NCI-H1048 (cell line): ENCODE data around the gene ITPRIPL2.

Experiments
- DNase-seq: peaks from one replicate; lab custom pipeline; 2025; lab: John Stamatoyannopoulos, UW

ITPRIPL2 gene

DNA sequence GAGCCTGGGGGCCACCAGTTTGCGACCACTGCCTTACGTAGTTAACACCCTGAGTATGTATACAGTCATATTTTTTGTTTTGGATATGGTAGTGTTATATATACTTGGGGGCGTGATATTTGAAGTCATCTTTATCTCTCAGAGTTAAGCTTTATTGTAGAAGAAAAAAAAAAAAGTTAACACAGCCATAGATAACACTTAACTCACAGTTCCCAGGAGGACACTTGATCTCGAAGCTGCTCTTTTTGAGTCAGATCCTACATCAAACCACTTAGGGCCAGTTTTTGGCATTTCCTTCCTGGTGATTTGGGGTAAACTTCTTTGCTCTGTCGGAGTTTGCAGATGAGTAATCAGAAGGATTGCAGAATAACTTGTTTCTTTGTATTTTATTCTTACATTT is 5.8 kb downstream of the ITPRIPL2 start:
- DNase-seq: no peak

DNA sequence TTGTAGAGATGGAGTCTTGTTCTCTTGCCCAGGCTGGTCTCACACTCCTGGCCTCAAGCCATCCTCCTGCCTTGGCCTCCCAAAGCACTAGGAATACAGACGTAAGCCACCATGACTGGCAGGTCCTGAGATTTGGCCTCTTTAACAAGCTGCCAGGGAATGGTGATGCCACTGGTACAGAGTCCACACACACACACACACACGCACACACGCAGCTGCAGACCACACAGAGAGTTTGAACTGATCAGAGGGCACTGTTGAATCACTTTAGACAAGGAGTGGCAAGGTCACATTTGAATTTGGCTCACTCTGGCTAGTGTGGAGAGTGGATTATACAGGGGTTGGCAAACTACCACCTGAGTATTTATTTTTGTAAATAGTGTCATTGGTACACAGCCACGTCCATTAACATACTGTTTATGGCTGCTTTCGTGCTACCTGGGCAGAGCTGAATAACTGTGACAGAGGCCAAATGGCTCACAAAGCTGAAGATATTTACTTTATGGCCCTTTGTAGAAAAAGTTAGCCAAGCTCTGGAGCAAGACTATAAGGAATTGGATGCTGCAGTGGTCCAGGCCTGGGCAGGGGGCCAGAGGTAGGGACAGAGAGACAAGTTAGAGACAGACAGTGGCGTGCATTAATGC is 9.9 kb downstream of the ITPRIPL2 start:
- DNase-seq: no peak

DNA sequence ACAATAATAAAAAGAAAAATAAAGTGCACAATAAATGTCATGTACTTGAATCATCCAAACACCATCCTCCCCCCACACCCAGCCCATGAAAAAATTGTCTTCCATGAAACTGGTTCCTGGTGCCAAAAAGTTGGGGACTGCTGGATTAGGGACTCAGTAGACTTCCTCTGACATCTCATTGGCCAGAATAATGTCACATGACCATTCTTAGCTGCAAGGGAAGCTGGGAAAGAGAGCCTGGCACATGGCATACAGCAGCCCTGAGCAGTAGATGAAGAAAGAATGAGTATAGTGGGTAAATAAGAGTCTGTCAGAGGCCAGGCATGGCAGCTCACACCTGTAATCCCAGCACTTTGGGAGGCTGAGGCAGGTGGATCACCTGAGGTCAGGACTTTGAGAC is 12.5 kb downstream of the ITPRIPL2 start:
- no peak for DNase-seq

DNA sequence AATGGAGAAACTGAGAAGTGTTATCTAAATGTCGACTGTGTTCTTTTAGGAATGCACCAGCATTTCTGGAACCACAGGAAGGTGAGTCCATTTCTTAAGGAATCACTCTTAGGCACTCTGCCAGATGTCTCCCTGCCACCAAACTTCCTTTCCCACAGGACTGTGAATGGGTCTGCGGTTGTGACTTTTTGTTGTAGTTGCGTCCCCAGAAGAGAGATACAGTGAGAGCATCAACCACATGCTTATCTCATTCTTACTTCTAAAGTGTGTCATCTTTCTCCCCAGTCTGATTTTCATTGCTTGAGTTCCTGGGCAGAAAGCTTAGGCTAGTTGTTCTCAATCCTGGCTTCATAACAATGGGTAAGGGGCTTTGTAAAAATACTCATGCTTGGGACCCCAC is 13.4 kb downstream of the ITPRIPL2 start:
- DNase-seq: no peak

DNA sequence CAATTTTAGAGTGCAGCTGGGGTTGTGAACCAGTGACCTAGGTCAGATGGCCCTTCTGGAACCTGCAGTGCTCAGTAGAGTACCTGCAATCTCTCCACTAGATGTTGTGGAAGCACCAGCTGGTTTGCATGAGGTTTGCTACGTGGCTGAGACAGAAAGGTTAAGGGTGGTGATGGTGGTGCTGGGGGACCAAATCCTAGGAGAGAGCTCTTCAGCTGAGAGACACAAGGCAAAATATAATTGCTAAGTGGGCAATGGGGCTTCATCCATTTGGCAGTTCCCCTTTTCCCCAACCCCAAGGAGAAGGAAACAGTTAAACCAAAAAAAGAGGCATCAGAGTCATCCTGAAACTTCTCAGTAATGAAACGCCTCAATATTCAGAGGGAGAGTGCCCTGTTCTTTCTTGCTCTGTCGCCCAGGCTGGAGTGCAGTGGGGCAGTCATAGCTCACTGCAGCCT is 13.9 kb downstream of the ITPRIPL2 start:
- no peak for DNase-seq

DNA sequence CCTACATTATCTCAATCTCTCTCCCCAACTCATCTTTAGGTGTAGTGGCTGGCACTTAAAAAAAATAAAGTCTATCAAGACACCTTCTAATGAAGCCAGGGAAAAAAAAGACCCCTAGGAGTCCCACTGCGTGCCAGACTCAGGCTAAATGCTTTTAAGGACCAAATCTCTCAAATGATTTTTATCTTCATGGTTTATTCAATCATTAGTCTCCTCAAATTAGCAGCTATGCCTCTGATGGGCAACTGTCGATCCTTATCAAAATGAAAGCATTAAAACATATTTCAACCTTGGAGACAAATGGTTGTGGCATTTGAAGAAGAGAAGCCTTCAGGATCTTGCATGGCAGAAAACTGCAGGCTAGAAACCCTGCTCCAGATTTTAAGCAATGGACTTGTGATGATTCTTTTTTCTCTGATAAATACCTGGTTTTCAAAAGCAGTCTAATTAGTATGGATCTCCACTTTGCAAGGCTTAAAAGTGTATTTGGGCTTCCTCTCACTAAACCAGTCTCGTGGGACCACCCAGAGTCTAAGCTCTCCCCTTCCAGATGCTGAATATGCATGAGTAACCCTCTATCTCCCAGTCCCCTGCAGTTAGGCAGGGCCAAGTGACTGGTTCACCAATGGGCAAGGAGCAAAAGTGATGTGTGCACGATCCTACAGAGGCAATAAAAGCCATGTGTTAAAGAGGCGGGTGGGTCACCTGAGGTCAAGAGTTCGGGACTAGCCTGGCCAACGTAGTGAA is 14.9 kb downstream of the ITPRIPL2 start:
- DNase-seq: no peak

DNA sequence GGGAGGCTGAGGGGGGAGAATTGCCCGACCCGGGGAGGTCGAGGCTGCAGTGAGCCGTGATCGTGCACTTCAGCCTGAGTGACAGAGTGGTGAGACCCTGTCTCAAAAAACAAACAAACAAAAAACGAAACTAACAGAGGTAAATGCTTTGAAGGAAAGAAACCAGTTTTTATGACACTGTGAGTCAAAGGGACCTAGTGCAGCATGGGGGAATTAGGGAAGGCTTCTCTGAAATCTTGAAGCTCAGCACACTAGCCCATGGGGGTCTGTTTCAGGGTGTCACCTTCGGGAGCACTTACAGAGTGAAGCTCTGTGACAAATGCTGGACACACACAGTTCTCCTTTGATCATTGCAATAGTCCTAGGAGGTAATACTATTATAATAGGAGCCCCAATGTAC is 16.6 kb downstream of the ITPRIPL2 start:
- DNase-seq: no peak

DNA sequence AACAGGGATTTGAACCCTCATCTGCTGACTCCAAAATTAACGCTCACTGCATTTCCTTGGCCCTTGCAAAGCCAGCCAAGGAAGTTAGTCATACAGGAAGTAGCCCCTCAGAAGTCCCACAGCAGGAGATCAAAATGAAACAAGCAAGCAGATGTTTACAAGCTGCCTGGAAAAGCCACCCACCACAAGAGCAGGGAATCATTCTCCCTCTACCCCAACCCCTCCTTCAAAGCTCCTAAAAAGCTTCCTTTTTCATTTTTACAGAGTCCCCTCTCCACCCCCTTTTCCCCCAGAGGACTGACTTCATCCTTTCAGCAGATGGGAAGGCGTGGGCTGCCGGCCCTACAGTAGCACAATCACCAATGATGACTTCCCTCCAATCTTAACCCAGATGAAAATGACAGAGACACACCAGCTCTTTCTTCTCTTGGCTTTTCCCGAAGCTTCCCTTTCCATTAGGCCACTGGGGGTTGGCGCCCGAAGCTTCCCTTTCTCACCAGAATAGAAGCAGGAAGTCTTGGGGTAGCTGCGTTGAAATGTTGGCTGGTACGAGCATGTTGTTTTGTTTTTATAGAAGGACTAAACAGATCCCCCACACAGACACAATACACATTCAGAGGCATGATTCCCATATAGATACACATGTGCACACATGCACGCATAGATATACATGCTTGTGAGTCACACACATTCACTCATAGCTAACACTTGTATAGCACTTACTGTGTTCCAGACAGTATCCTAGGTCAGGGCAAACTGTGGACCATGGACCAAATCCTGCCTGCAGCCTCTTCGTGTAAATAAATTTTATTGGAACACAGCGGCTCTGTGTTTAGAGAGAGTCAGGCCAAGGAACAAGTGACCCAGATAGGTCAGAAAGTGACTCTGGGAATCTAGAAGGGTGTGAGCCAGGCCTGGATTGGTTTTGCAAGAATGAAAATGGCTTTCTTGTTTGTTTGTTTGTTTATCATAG is 17.4 kb downstream of the ITPRIPL2 start:
- DNase-seq: no peak

DNA sequence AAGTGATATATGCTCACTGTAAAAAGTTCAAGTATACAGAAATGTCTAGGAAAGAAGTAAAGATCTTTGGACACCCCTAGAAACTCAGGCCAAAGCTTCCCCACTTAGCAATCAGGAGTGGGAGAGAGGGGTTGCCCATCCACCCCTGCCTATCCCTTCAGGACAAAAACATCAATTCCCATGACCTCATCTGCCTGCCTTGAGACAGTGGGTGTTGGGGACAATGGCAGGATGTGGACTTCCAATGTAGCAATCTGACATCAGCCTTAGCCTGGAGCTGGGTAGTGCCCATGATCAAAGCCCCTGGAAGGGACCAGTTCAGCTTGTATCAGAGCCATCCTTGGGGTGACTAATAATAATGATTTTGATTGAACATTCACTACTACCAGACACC is 18.1 kb downstream of the ITPRIPL2 start:
- no peak for DNase-seq

DNA sequence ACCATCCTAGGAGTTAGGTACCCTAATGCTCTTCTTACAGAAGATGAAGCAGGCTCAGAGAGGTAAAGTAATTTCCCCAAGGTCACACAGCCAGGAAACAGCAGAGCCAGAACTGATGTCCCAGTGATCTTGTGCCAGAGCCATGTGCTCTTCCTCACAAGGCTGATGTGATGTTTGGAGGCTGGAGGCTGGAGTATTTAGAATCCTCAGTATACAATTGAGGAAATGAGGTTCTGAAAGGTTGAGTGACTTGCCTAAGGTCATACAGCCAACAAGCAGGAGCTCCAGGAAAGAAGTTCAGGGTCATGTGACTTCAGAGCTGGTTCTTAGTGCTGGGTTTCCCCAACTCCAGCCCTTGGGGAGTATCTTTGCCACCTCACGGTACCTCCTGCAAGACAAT is 18.5 kb downstream of the ITPRIPL2 start:
- DNase-seq: no peak

DNA sequence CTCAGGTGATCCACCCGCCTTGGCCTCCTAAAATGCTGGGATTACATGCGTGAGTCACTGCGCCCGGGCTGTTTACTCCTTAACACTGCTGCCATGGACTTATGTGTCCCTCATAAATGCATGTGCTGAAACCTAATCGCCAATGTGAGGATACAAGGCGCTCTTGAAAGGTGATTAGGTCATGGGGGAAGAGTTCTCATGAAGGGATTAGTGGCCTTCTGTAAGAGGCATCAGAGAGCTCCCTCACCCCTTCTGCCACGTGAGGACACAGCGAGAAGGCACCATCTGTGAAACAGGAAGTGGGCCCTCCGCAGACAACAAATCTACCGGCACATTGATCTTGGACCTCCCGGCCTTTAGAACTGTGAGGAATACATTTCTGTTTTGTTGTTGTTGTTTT is 19.1 kb downstream of the ITPRIPL2 start:
- DNase-seq: no peak

DNA sequence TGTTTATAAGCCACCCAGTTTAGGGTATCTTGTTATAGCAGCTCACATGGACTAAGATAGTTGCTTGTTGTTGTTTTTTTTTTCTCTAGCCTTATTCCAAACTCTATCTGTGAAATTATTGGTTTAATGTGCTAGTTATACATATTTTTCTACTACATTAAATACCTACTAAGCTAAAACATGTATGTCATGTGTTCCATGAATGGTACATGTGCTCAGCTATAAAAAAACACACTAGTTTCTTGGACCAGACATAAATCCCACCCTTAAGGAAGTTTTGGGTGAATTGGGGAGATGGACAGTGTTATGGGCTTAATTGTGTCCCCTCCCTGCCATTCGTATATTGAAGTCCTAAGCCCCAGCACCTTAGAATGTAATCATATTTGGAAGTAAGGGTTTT is 19.8 kb downstream of the ITPRIPL2 start:
- DNase-seq: no peak

DNA sequence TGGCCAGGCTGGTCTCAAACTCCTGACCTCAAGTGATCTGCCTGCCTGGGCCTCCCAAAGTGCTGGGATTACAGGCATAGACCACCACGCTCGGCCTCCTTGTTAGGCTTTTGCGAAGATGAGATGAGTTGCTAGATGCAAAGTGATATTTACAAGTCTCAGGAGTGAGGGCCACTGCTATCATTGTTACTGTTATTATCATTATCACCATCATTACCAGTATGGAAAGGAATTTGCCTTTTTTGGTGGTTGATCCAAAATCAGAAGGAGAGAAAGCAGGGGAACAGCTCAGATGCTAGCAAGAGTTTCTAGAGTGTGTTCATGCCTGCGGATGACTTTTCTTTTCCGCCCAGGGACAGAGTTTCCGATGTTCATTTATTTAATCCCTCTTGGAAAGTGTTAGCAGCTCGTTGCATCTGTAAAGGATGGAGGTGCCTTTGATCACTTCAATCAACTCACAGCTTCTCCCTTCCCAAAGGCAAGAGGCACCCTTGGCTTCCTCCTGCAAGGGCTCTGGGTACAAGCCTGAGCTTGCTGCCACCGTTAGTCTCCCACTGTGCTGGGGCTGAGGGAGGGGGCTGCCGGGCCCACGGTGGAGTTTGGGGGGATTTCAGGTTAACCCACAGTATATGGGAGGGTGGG is 21.6 kb downstream of the ITPRIPL2 start:
- DNase-seq: no peak

DNA sequence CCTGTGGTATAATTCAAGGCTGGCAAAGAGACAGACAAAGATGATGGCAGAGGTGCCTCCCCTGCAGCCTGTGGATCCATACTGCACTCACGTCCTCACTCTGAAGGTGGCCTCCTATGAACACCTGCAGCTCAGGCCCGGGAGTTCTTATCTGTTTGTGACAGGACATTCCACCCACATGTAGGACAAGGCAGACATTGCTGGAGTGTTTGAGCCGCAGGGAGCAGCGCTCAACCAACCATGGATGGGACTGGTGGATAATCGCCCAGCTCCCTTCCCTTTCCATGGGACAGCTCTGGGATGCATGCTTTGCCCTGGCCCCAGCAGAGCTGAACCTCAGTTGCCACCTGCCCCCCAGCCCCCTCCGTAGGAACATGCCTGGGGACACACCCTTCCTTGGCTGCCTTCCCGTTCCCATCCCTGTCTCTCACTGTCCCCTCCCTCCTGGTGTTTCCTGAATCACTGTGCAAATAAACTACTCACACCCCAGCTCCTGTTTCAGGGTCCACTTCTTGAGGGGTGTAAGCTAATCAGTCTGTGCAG is 22.2 kb downstream of the ITPRIPL2 start:
- DNase-seq: no peak

DNA sequence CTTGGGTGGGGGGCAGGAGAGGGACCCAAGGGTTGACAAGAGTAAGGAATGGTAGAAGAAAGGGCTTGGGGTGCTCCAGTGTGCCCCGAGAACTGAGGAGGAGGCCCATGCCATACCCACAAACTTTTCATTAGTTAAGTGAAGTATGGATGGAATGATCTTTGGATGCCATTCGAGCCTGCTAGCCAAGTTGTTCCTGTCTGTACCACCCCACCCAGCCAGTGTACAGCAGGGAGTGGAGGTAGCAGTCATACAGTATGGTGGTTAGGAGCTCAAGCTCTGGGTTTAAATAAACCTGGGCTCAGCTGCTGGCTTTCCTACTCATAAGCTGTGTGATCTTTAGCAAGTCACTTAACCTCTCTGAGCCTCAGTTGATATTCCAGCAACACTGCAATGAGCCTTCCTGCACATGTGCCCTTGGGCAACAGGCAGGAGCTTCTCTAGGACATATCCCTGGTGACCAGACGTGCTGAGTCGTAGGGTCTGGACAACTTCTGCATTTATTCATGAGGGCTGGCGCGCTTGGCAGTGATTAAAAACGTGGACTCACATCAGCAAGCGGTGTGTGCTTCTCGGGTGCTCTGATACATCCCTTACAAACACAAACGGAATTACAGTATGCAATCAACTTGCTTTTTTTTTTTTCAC is 22.9 kb downstream of the ITPRIPL2 start:
- DNase-seq: no peak

DNA sequence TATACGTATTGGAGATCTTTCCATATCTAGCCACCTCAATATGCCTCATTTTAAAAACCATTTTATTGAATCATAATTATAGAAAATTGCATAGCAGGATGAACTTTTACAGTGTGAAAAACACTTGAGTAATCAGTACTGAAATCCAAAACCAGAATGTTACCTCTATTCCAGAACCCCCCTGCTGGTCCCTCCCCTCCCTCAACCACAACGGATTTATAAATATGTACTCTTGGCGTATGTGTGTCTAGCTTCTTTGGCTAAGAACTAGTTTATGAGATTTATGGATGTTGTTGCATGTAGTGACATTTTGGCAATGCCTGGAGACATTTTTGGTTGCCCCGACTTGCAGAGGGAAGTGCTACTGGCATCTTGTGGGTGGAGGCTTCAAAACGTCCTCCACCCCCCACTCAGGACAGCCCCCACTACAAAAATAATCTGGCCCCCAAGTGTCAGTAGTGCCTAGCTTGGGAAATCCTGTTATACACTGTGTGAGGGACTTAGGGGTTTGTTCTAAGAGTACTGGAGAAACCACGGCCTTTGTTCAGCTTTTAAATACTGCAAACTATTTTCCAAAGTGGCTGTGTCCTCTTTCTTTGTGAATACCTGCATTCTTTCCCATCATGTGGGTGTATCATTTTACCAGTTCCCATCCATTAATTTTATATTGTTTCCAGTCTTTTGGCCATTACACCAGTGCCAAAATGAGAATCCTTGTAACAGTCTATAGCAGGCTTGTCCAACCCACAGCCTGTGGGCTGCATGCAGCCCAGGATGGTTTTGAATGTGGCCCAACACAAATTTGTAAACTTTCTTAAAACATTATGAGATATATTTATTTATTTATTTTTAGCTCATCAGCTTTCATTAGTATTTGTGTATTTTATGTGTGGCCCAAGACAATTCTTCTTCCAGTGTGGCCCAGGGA is 23.7 kb downstream of the ITPRIPL2 start:
- no peak for DNase-seq

DNA sequence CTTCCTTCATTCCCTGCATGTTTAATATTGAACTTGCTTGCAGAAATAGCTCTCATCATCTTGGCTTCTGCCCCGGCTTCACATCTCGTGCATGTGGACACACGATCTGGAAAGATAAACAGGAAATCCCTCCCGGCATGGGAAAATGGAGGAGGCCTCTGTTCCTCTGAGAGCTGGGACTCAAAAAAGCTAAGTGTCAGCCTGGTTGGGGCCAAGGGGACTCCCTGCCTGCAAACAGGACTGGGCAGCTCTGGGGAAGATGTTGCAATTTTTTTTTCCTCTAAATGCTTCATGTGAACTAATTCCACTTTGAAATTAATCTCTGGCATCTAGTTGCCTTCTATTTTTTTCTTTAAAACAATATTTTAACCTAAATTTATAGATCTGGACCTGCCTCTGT is 24.8 kb downstream of the ITPRIPL2 start:
- DNase-seq: no peak

DNA sequence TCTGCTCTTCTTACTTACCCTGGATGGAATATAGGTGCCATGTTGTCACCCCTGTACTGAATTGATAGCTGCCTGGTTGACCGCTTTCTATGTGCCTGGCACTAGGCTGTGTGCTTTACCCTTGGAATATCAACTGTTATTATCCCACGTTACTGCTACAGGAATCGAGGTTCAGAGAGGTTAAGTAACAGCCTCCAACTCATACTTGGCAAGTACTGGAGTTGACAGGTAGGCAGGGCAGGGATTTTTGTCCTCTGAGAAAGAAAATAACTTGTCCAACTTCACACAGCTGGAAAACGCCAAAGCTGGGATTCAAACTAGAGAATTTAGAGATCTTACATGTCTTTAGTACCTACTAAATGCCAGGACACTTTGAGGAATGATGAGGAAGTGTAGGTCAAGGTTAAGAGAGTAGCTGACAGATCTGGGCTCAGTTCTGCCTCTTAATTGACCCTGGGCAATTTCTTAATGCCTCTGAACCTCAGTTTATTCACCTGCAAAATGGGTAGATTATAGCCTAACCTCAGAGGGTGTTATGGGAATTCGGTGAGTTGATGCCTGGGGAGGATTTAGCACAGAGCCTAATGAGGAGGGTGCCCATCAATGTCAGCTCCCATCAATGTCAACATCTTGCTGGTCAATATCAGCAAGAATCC is 25.8 kb downstream of the ITPRIPL2 start:
- no peak for DNase-seq

DNA sequence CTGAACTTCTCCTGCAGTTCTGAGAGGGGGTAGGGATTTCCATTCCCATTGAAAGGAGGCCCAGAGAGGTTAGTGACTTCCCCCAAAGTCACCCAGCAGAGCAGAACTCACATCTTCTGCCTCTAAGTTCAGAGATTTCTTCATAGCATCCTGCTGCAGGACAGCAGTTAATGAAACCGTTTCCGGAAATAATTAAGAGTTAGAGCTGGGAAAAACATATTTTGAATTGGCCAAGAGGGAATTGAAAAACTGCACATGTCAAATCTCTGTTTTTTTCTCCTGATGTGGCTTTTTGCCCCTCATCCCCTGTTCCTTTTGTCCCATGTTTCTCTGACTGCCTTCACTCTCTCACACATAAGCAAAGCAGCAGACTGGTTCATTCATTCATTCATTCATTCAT is 26.6 kb downstream of the ITPRIPL2 start:
- DNase-seq: no peak
